ENCODE results near the gene MCCC2.
A peak's percentile ranks its signal among the peaks of the same experiment; 100 is the strongest.
"Not testable (repeated sequence)": the region's sequence is repeated elsewhere in the genome, so short reads cannot be mapped to it uniquely, and the experiment has no call there.

The MCCC2 gene

GRCh38 chr5:71596169-71596568 is 9.0 kb downstream of the MCCC2 start:
- DNase-seq (ENCODE audit: extremely low read depth in 1 of 2, low read depth in 1 of 2): no peak

- DNase-seq (ENCODE audit: extremely low read depth in 1 of 2, low read depth in 1 of 2): no peak
Observed at GRCh38 chr5:71597001-71597400, 9.9 kb downstream of the MCCC2 start.

GRCh38 chr5:71600783-71601182 is 13.6 kb downstream of the MCCC2 start:
- DNase-seq (ENCODE audit: extremely low read depth in 1 of 2, low read depth in 1 of 2): no peak

GRCh38 chr5:71601222-71602026 is 14.3 kb downstream of the MCCC2 start:
- peak; percentile 37 to 66 for DNase-seq (ENCODE audit: extremely low read depth in 1 of 2, low read depth in 1 of 2)

- DNase-seq (ENCODE audit: extremely low read depth in 1 of 2, low read depth in 1 of 2): not testable (repeated sequence)
Observed at GRCh38 chr5:71609916-71610315, 22.8 kb downstream of the MCCC2 start.

GRCh38 chr5:71615809-71616208 is 28.7 kb downstream of the MCCC2 start:
- DNase-seq (ENCODE audit: extremely low read depth in 1 of 2, low read depth in 1 of 2): no peak

- no peak for DNase-seq (ENCODE audit: extremely low read depth in 1 of 2, low read depth in 1 of 2)
Observed at GRCh38 chr5:71620630-71621029, 33.5 kb downstream of the MCCC2 start.

GRCh38 chr5:71621268-71621667 is 34.1 kb downstream of the MCCC2 start:
- DNase-seq (ENCODE audit: extremely low read depth in 1 of 2, low read depth in 1 of 2): no peak

- DNase-seq (ENCODE audit: extremely low read depth in 1 of 2, low read depth in 1 of 2): no peak
Observed at GRCh38 chr5:71621741-71622140, 34.6 kb downstream of the MCCC2 start.

- no peak for DNase-seq (ENCODE audit: extremely low read depth in 1 of 2, low read depth in 1 of 2)
Observed at GRCh38 chr5:71623221-71623794, 36.2 kb downstream of the MCCC2 start.

- DNase-seq (ENCODE audit: extremely low read depth in 1 of 2, low read depth in 1 of 2): no peak
Observed at GRCh38 chr5:71629950-71630349, 42.8 kb downstream of the MCCC2 start.

GRCh38 chr5:71631070-71631469 is 43.9 kb downstream of the MCCC2 start:
- DNase-seq (ENCODE audit: extremely low read depth in 1 of 2, low read depth in 1 of 2): no peak

GRCh38 chr5:71632168-71632567 is 45.0 kb downstream of the MCCC2 start:
- no peak for DNase-seq (ENCODE audit: extremely low read depth in 1 of 2, low read depth in 1 of 2)

- no peak for DNase-seq (ENCODE audit: extremely low read depth in 1 of 2, low read depth in 1 of 2)
Observed at GRCh38 chr5:71633255-71634155, 46.4 kb downstream of the MCCC2 start.

- DNase-seq (ENCODE audit: extremely low read depth in 1 of 2, low read depth in 1 of 2): no peak
Observed at GRCh38 chr5:71637133-71637532, 50.0 kb downstream of the MCCC2 start.

- DNase-seq (ENCODE audit: extremely low read depth in 1 of 2, low read depth in 1 of 2): no peak
Observed at GRCh38 chr5:71640408-71640807, 53.3 kb downstream of the MCCC2 start.

- DNase-seq (ENCODE audit: extremely low read depth in 1 of 2, low read depth in 1 of 2): no peak
Observed at GRCh38 chr5:71645030-71645429, 57.9 kb downstream of the MCCC2 start.

GRCh38 chr5:71650940-71651339 is 63.8 kb downstream of the MCCC2 start:
- not testable (repeated sequence) for DNase-seq (ENCODE audit: extremely low read depth in 1 of 2, low read depth in 1 of 2)

- DNase-seq (ENCODE audit: extremely low read depth in 1 of 2, low read depth in 1 of 2): peak in 1 of 2 donors; percentile 15
Observed at GRCh38 chr5:71651579-71651978, 64.4 kb downstream of the MCCC2 start.

GRCh38 chr5:71652349-71652748 is 65.2 kb downstream of the MCCC2 start:
- DNase-seq (ENCODE audit: extremely low read depth in 1 of 2, low read depth in 1 of 2): no peak

- DNase-seq (ENCODE audit: extremely low read depth in 1 of 2, low read depth in 1 of 2): no peak
Observed at GRCh38 chr5:71652803-71653543, 65.8 kb downstream of the MCCC2 start.

Data from stimulated activated CD8-positive, alpha-beta memory T cell treated with anti-CD3 and anti-CD28 coated beads, Interleukin-7, amount 100 ng/mL, for 48 hours (primary cell).